Hematopoietic multipotent progenitor cell (in vitro differentiated cells): ENCODE data around the gene S100A6. TPM values are rescaled to one million over a fixed set of nuclear protein-coding genes. Genes with fewer than 3 reads are reported as not detected.

Source experiments
- DNase-seq, 3 donors: peaks; one replicate each; pipeline ENCODE4 v3.0.0-alpha.2; 2011 to 2015; ENCODE audit warnings: low read depth in 2 of 3, low spot score in 2 of 3
- total RNA-seq: library from RNA; depleted of rRNA; stranded (reverse); fragments of >200 nt; gene quantifications from one replicate; pipeline ENCODE4 v1.2.3, GENCODE V29; 2012

Gene S100A6
- total RNA-seq, 1 donor = 177 TPM

- no peak for DNase-seq
These were observed 26.8 kb downstream of the S100A6 start for GRCh38 chr1:153509036-153509435.

- DNase-seq = no peak
These were observed 27.7 kb downstream of the S100A6 start for GRCh38 chr1:153507926-153508583.

GRCh38 chr1:153506831-153507413, 28.9 kb downstream of the S100A6 start:
- no peak for DNase-seq

DNA sequence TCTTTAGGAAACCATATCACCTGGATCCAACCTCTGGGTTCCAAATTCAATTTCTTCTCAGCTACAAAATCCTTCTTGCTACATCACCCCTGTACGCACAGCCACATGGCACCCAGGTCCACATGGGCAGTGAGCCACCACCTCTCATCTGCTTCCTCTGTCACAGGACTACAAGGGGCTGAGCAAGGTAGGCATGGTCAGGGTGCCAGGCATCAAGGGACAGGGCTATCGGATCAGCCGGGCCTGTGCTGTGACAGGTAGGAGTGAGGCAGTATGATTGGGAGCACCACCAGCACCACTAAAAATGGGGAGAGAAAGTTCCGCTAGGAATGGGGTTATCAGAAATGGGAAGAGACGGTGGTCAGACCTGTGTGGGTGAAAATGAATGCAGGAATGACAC, 29.4 kb downstream of the S100A6 start:
- DNase-seq = no peak

DNA sequence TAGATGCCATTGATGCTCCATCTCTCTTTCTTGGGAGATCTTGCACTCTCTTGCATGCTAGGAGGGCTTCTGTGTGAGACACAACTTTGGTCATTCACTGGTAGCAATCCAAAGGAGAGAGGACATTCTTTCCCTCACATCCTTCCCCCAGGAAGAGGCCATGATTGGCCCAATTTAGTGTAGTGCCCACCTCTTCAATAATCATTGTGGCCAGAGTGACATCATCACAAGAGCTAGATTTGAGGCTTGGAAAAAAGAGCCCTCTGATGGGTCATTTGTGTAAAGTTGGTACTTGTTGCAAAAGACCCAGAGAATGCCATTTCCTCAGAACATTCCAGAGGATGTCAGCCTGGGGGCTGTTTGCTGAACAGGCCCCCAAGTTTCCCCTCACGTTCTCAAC, 30.2 kb downstream of the S100A6 start:
- no peak for DNase-seq

GRCh38 chr1:153503766-153504165, 32.0 kb downstream of the S100A6 start:
- no peak for DNase-seq

- DNase-seq = peak in 1 of 3 donors; percentile 57
These were observed 37.0 kb downstream of the S100A6 start for GRCh38 chr1:153498746-153499145.

DNA sequence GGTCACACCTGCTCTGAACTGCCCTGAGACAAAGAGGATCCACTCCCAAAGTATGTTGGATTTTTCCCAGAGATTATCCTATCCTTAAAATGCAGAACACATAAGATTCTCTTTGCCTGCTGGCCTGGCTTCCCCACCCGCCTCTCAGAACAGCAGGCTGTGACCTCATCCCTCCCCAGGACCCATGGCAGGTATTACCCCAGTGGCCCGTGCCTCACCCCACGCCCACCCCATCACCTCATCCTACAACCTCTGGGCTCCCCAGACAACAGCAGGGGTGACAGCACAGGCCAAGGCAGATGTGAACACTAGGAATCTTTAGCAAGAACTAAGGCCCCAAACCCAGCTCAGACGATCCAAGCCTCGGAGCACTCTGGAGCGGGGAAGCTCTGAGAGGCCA, 40.3 kb downstream of the S100A6 start:
- no peak for DNase-seq

- DNase-seq = peak; percentile 35 to 81 (median 69)
These were observed 40.7 kb downstream of the S100A6 start for GRCh38 chr1:153494976-153495535.

GRCh38 chr1:153493343-153493960, 42.3 kb downstream of the S100A6 start:
- no peak for DNase-seq

GRCh38 chr1:153490272-153491051, 45.3 kb downstream of the S100A6 start:
- peak in 2 of 3 donors; percentile 45 to 63 for DNase-seq

- DNase-seq = no peak
These were observed 47.1 kb downstream of the S100A6 start for GRCh38 chr1:153488731-153489130.

GRCh38 chr1:153487707-153488106, 48.1 kb downstream of the S100A6 start:
- no peak for DNase-seq

DNA sequence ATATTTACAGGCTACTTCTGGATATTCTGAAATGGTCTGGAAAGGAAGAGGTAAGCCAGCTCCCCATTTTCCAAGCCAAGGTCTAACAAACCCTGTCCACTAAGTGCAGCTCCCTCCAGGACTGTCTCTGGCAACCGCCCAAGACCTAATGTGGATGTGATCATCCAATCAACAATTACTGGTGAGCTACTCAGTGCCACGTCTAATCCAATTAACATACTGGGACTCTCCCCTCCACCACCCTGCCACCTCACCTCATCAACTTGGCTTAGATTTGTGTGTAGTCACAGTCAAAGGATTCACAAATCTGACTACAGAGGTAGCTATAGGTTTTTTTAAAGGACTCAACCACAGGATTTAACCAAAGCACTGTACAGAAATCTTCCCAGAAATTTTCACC, 49.9 kb downstream of the S100A6 start:
- no peak for DNase-seq

Other genes starting within 250 kb of the S100A6 start
- gene PGLYRP3, start 223.0 kb downstream of the S100A6 start, total RNA-seq = not detected
- gene PGLYRP4, start 187.2 kb downstream of the S100A6 start, total RNA-seq = 0.27 TPM
- gene S100A9, start 178.1 kb downstream of the S100A6 start, total RNA-seq = 88.9 TPM
- 4.8 TPM for gene S100A12, start 160.4 kb downstream of the S100A6 start, total RNA-seq
- 12.1 TPM for gene S100A8, start 144.9 kb downstream of the S100A6 start, total RNA-seq
- not detected for gene S100A7A, start 119.5 kb downstream of the S100A6 start, total RNA-seq
- not detected for gene S100A7, start 75.3 kb downstream of the S100A6 start, total RNA-seq
- 0.27 TPM for gene S100A5, start 4.9 kb upstream of the S100A6 start, total RNA-seq
- 183 TPM for gene S100A4, start 9.8 kb upstream of the S100A6 start, total RNA-seq
- gene S100A3, start 13.3 kb upstream of the S100A6 start, total RNA-seq = not detected
- 0.27 TPM for gene S100A2, start 29.9 kb upstream of the S100A6 start, total RNA-seq
- 1.1 TPM for gene S100A16, start 77.1 kb upstream of the S100A6 start, total RNA-seq
- gene S100A14, start 80.3 kb upstream of the S100A6 start, total RNA-seq = not detected
- 2.7 TPM for gene S100A13, start 91.5 kb upstream of the S100A6 start, total RNA-seq
- 0.54 TPM for gene S100A1, start 92.4 kb upstream of the S100A6 start, total RNA-seq
- 53.1 TPM for gene CHTOP, start 98.1 kb upstream of the S100A6 start, total RNA-seq
- gene SNAPIN, start 122.7 kb upstream of the S100A6 start, total RNA-seq = 46.0 TPM
- 225 TPM for gene ILF2, start 135.0 kb upstream of the S100A6 start, total RNA-seq
- gene NPR1, start 142.7 kb upstream of the S100A6 start, total RNA-seq = 0.27 TPM
- gene INTS3, start 192.1 kb upstream of the S100A6 start, total RNA-seq = 57.4 TPM
- 12.7 TPM for gene SLC27A3, start 239.4 kb upstream of the S100A6 start, total RNA-seq